Smooth muscle cell (in vitro differentiated cells): ENCODE measurements around the gene TTLL7. TPM values are rescaled to one million over a fixed set of nuclear protein-coding genes. Genes with fewer than 3 reads are reported as not detected.
A peak's percentile ranks its signal among the peaks of the same experiment; 100 is the strongest.

Experiments
- DNase-seq: peaks from one replicate; lab custom pipeline; 2025; ENCODE audit not compliant: unreplicated experiment; lab: John Stamatoyannopoulos, UW
- H2AFZ ChIP-seq: fragments of 200-600 bp; sonication (generic); 2 replicates; pipeline ENCODE4 v1.6.0; 2016; ENCODE audit warnings: antibody characterized with exemption, low read depth, mild to moderate bottlenecking
- H3F3A ChIP-seq: fragments of 200-600 bp; sonication (generic); 2 replicates; pipeline ENCODE4 v1.6.0; 2017; ENCODE audit warnings: antibody characterized with exemption, low read depth
- H3K27ac ChIP-seq: fragments of 200-600 bp; sonication (generic); 2 replicates; pipeline ENCODE4 v1.5.1; 2016; ENCODE audit warnings: low read depth, mild to moderate bottlenecking
- H3K27me3 ChIP-seq: fragments of 200-600 bp; sonication (generic); 2 replicates; pipeline ENCODE4 v1.6.1; 2016; ENCODE audit warnings: low read depth, mild to moderate bottlenecking
- H3K36me3 ChIP-seq: fragments of 200-600 bp; sonication (generic); 2 replicates; pipeline ENCODE4 v1.5.1; 2016; ENCODE audit warnings: low read depth
- H3K4me1 ChIP-seq: fragments of 200-600 bp; sonication (generic); 2 replicates; pipeline ENCODE4 v1.5.1; 2016; ENCODE audit warnings: low read depth
- H3K4me2 ChIP-seq: fragments of 200-600 bp; sonication (generic); 2 replicates; pipeline ENCODE4 v1.6.0; 2016; ENCODE audit warnings: mild to moderate bottlenecking
- H3K4me3 ChIP-seq: fragments of 200-600 bp; sonication (generic); 2 replicates; pipeline ENCODE4 v1.5.1; 2016; ENCODE audit warnings: mild to moderate bottlenecking
- H3K79me2 ChIP-seq: fragments of 200-600 bp; sonication (generic); 2 replicates; pipeline ENCODE4 v1.6.0; 2016; ENCODE audit warnings: low read depth, mild to moderate bottlenecking
- H3K9ac ChIP-seq: fragments of 200-600 bp; sonication (generic); 2 replicates; pipeline ENCODE4 v1.6.0; 2016; ENCODE audit warnings: low read depth
- H3K9me3 ChIP-seq: fragments of 200-600 bp; sonication (generic); replicated peaks from 2 replicates; pipeline ENCODE4 v1.5.1; 2016; ENCODE audit warnings: low read depth
- H4K20me1 ChIP-seq: fragments of 200-600 bp; sonication (generic); 2 replicates; pipeline ENCODE4 v1.6.0; 2016; ENCODE audit warnings: low read depth
- CTCF ChIP-seq: fragments of 200-600 bp; sonication (generic); IDR thresholded peaks from 2 replicates; pipeline ENCODE4 v1.5.1; 2017; ENCODE audit warnings: borderline replicate concordance, mild to moderate bottlenecking, antibody characterized with exemption; ENCODE audit not compliant: insufficient read depth, poor library complexity, severe bottlenecking
- WGBS: methylation state at CpG from one replicate; pipeline ENCODE4 v1.1.7; 2016; ENCODE audit warnings: low lambda C conversion rate; 5-methylcytosine and 5-hydroxymethylcytosine counted together
- polyA plus RNA-seq: library from polyadenylated mRNA; unstranded; fragments of >200 nt; fragmentation: Nextera tagmentation; extraction: Ambion mirVana; gene quantifications from 2 replicates; pipeline ENCODE4 v1.2.1, GENCODE V29; 2016
- total RNA-seq: library from RNA; depleted of rRNA; stranded (reverse); fragments of >200 nt; gene quantifications from 2 replicates; pipeline ENCODE4 v1.2.3, GENCODE V29; 2014

TTLL7 gene
- total RNA-seq (6.3 and 8.8 TPM in 2 replicates), polyA plus RNA-seq (4.8 and 9.5 TPM in 2 replicates)

- DNase-seq = peak; percentile 21
- peaks cover 11% of the 10 kb centered on the region for H3K4me1 ChIP-seq
- no peak for TF ChIP-seq CTCF
- no peaks in the 10 kb centered on the region for H3K36me3 ChIP-seq
- peaks cover 24% of the 10 kb centered on the region for H3K27me3 ChIP-seq
- no peaks in the 10 kb centered on the region for H3K9me3 ChIP-seq
- peak within 1 kb of the TSS; percentile 84 for H3K4me3 ChIP-seq
- no peaks in the 10 kb centered on the region for H4K20me1 ChIP-seq
- no peaks in the 10 kb centered on the region for H3K79me2 ChIP-seq
- H3K9ac ChIP-seq = peak within 1 kb of the TSS; percentile 98
- H3K4me2 ChIP-seq = peak within 1 kb of the TSS; percentile 97
- 1% methylated on average over 67 of the region's 73 CpGs for WGBS
- H3K27ac ChIP-seq = peak within 1 kb of the TSS; percentile 54
- H3F3A ChIP-seq = peaks cover 10% of the 10 kb centered on the region
- H2AFZ ChIP-seq = peak within 1 kb of the TSS; percentile 100
Observed at GRCh38 chr1:83998498-83999315, at the start of gene TTLL7. TTLL7 (minus strand) TSS chr1:83999132; CDS start chr1:83952211, 46,921 bp downstream.

GRCh38 chr1:84042461-84042860 lies 43.5 kb upstream of the TTLL7 start:
- Histone ChIP-seq H3K4me1 (no peaks in the 10 kb centered on the region), H3K4me3 (no peak overlapping the region), H3K79me2 (no peaks in the 10 kb centered on the region), H3K9ac (no peak overlapping the region), H3K36me3 (no peaks in the 10 kb centered on the region), H3K9me3 (no peaks in the 10 kb centered on the region), H2AFZ (no peak overlapping the region), H3K27me3 (no peaks in the 10 kb centered on the region), H3K27ac (no peak overlapping the region), H3F3A (no peaks in the 10 kb centered on the region), H4K20me1 (no peaks in the 10 kb centered on the region), H3K4me2 (no peak overlapping the region)
- no peak for TF ChIP-seq CTCF
- no peak for DNase-seq

GRCh38 chr1:84037758-84038611 lies 39.1 kb upstream of the TTLL7 start:
- 76% methylated on average over 9 of the region's 9 CpGs for WGBS
- no peaks in the 10 kb centered on the region for H4K20me1 ChIP-seq
- no peaks in the 10 kb centered on the region for H3K79me2 ChIP-seq
- H3K27ac ChIP-seq = no peak overlapping the region
- no peaks in the 10 kb centered on the region for H3K4me1 ChIP-seq
- no peak for TF ChIP-seq CTCF
- no peak overlapping the region for H3K4me2 ChIP-seq
- no peak overlapping the region for H2AFZ ChIP-seq
- no peaks in the 10 kb centered on the region for H3K36me3 ChIP-seq
- no peaks in the 10 kb centered on the region for H3F3A ChIP-seq
- H3K9me3 ChIP-seq = no peaks in the 10 kb centered on the region
- H3K27me3 ChIP-seq = no peaks in the 10 kb centered on the region
- no peak for DNase-seq
- H3K9ac ChIP-seq = no peak overlapping the region
- no peak overlapping the region for H3K4me3 ChIP-seq
